Measurements from ENCODE around the gene EPHB1. TPM values are rescaled to one million over a fixed set of nuclear protein-coding genes. Genes with fewer than 3 reads are reported as not detected.

EPHB1 gene
- total and polyA plus RNA-seq, 2 experiments from 2014 or later = 0.45 to 1.7 TPM

- DNase-seq (ENCODE audit: low read depth in 1 of 2, low spot score in 1 of 2) = no peak
- peaks cover 30% of the 10 kb centered on the region for H3K27me3 ChIP-seq
- H3K4me1 ChIP-seq (ENCODE audit: low read depth) = no peaks in the 10 kb centered on the region
- no peaks in the 10 kb centered on the region for H3K9me3 ChIP-seq (ENCODE audit: low read depth)
- H3K4me3 ChIP-seq = no peak overlapping the region
- H3K27ac ChIP-seq = no peak overlapping the region
- H3K36me3 ChIP-seq = no peaks in the 10 kb centered on the region
- TF ChIP-seq CTCF (IDR thresholded peaks at IDR 0.05; ENCODE audit: low read depth, low read length) = no peak
These were observed 101.6 kb downstream of the EPHB1 start for GRCh38 chr3:134896696-134897095.

- Histone ChIP-seq H3K36me3 (no peaks in the 10 kb centered on the region), H3K4me3 (no peak overlapping the region), H3K4me1 (ENCODE audit: low read depth) (no peaks in the 10 kb centered on the region), H3K9me3 (ENCODE audit: low read depth) (no peaks in the 10 kb centered on the region), H3K27me3 (peaks cover 24% of the 10 kb centered on the region), H3K27ac (no peak overlapping the region)
- no peak for DNase-seq (ENCODE audit: low read depth in 1 of 2, low spot score in 1 of 2)
- no peak for TF ChIP-seq CTCF (IDR thresholded peaks at IDR 0.05; ENCODE audit: low read depth, low read length)
These were observed 102.5 kb downstream of the EPHB1 start for GRCh38 chr3:134897391-134898141.

- H3K4me1 ChIP-seq (ENCODE audit: low read depth) = no peaks in the 10 kb centered on the region
- no peak for TF ChIP-seq CTCF (IDR thresholded peaks at IDR 0.05; ENCODE audit: low read depth, low read length)
- no peak overlapping the region for H3K4me3 ChIP-seq
- H3K9me3 ChIP-seq (ENCODE audit: low read depth) = no peaks in the 10 kb centered on the region
- H3K36me3 ChIP-seq = no peaks in the 10 kb centered on the region
- H3K27ac ChIP-seq = no peak overlapping the region
- peaks cover 19% of the 10 kb centered on the region for H3K27me3 ChIP-seq
- no peak for DNase-seq (ENCODE audit: low read depth in 1 of 2, low spot score in 1 of 2)
These were observed 103.2 kb downstream of the EPHB1 start for GRCh38 chr3:134898181-134898754.

- no peaks in the 10 kb centered on the region for H3K9me3 ChIP-seq (ENCODE audit: low read depth)
- peaks cover 4% of the 10 kb centered on the region for H3K27me3 ChIP-seq
- H3K4me3 ChIP-seq = no peak overlapping the region
- H3K36me3 ChIP-seq = no peaks in the 10 kb centered on the region
- no peak for DNase-seq (ENCODE audit: low read depth in 1 of 2, low spot score in 1 of 2)
- no peak for TF ChIP-seq CTCF (IDR thresholded peaks at IDR 0.05; ENCODE audit: low read depth, low read length)
- no peaks in the 10 kb centered on the region for H3K4me1 ChIP-seq (ENCODE audit: low read depth)
- H3K27ac ChIP-seq = no peak overlapping the region
These were observed 104.7 kb downstream of the EPHB1 start for GRCh38 chr3:134899786-134900185.

- H3K9me3 ChIP-seq (ENCODE audit: low read depth) = no peaks in the 10 kb centered on the region
- H3K27ac ChIP-seq = no peak overlapping the region
- H3K36me3 ChIP-seq = no peaks in the 10 kb centered on the region
- H3K4me3 ChIP-seq = no peak overlapping the region
- no peak for DNase-seq (ENCODE audit: low read depth in 1 of 2, low spot score in 1 of 2)
- H3K4me1 ChIP-seq (ENCODE audit: low read depth) = no peaks in the 10 kb centered on the region
- TF ChIP-seq CTCF (IDR thresholded peaks at IDR 0.05; ENCODE audit: low read depth, low read length) = no peak
- H3K27me3 ChIP-seq = no peaks in the 10 kb centered on the region
These were observed 105.4 kb downstream of the EPHB1 start for GRCh38 chr3:134900482-134900881.

Data from cardiac muscle cell (in vitro differentiated cells and primary cell).